G401.6 (cell line): Measurements from ENCODE around the gene SCARF2.
"Not testable (repeated sequence)": the region's sequence is repeated elsewhere in the genome, so short reads cannot be mapped to it uniquely, and the experiment has no call there.

Experiments
- FAIRE-seq: peaks from 2 replicates; lab custom pipeline; 2012; peaks lifted over from hg19 to GRCh38; lab: Jason Lieb, UNC

SCARF2 gene

GRCh38 chr22:20406686-20407408, 30.8 kb downstream of the SCARF2 start:
- FAIRE-seq = no peak

GRCh38 chr22:20405931-20406685, 31.5 kb downstream of the SCARF2 start:
- no peak for FAIRE-seq

GRCh38 chr22:20405291-20405930, 32.2 kb downstream of the SCARF2 start:
- FAIRE-seq = no peak

DNA sequence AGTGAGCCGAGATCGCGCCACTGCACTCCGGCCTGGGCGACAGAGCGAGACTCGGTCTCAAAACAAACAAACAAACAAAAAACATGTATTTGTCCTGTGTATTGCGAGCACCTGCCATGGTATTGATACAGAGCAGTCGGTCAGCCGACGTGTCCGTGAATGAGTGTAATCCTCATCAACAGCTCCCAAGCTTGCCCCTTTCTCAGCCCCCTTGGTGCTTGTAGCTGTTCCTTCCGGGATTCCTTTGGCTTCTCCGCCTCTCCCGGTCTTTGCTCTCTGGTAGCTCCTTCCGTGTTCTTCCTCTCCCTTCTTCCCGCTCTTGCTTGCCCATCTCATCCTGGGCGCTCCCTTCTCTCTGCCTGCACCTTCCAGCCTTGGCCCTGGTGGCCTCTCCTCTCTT, 32.7 kb downstream of the SCARF2 start:
- no peak for FAIRE-seq

GRCh38 chr22:20403779-20404140, 33.9 kb downstream of the SCARF2 start:
- FAIRE-seq = no peak

DNA sequence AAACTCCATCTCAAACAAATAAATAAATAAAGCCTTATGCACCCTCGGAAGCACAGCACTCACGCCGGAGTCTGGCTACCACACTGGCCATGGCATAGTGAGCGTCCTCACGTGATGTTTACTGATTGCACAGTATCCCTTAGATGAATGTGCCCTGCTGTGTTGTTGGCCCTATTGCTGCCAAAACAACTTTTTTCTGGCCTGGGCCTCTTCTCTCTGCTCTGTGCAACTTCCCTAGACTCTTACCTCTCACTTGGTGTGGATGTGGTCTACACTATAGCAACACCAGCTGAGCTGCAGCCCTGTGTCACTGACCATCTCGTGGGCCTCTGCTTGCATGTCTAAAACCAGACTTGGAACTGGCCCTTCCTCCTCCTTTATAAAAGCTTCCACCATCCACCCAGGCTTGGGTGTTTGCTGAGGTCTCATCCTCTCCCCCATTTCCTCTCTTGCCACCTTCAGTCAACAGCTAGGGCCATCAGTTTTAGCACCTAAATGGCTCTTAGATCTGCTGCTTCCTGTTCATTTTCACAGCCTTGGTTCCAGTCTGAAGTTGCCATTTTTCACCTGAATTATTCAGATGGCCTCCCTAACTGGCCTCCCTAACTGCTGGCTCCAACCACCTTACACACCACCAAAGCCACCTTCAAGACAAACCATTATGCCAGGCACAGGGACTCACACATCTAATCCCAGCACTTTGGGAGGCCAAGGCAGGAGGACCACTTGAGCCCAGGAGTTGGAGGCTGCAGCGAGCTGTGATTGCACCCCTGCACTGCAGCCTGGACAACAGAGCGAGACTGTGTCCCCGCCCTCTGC, 34.5 kb downstream of the SCARF2 start:
- FAIRE-seq = no peak

DNA sequence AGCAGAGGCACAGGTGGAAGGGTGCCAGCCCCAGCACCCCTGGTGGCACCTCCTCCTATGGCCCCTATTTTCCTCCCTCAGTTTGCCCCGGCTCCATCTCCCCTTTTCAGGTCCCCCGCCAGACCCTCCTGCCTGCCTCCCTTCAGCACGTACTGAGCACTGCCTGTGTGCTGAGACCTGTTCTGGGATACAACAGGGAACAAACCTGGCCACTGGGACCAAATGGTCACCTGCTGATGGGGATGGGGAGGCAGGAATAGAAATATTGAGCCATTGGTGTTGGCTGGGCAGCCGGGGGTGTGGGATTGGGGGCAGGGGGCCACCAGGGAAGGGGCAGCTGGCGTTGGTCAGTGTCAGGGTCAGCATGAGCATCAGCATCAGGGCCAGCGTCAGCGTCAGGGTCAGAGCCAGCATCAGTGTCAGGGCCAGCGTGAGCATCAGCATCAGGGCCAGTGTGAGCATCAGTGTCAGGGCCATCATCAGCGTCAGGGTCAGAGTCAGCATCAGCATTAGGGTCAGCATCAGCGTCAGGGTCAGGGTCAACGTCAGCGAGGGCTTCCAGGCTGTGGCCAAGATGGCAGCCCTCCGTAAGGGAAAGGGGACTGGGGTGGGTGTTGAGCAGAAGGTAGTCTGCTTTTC, 36.1 kb downstream of the SCARF2 start:
- FAIRE-seq = no peak

- FAIRE-seq = no peak
Measured at GRCh38 chr22:20400606-20401375, 36.8 kb downstream of the SCARF2 start.

- no peak for FAIRE-seq
Measured at GRCh38 chr22:20399866-20400605, 37.6 kb downstream of the SCARF2 start.

DNA sequence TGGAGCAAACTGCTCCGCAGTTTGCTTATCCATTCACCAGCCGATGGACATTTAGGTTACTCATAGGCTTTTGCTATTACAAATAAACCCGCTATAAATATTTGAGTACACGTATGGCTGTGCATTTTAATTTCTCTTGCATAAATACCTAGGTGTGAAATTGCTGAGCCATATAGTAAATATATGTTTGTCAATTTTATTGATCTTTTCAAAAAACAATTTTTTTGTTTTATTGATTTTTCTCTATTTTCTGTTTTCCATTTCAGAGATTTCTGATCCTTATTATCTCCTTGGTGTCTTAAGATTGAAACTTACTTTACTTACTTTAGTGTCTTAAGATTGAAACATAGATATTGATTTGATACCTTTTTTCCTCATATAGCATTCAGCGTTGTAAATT, 39.2 kb downstream of the SCARF2 start:
- no peak for FAIRE-seq

- no peak for FAIRE-seq
Measured at GRCh38 chr22:20397498-20397897, 40.1 kb downstream of the SCARF2 start.

DNA sequence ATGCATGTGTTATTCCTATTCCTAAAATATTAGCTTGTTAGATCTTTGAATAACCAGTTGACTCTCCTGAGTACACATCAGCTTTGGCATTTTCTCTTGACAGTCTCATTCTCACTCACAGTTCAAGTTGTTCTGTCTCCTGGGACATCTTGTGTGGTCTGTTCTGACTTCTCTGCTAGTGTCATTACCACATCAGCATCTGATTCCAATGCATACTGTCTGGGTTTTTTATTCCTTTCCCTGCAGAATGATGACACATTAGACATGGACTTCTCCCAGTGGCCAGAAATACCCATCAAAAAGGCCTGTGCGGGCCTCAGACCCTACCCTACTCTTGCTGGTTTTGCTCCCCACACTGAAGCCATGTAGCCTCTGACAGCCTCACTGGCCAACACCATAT, 41.0 kb downstream of the SCARF2 start:
- no peak for FAIRE-seq

DNA sequence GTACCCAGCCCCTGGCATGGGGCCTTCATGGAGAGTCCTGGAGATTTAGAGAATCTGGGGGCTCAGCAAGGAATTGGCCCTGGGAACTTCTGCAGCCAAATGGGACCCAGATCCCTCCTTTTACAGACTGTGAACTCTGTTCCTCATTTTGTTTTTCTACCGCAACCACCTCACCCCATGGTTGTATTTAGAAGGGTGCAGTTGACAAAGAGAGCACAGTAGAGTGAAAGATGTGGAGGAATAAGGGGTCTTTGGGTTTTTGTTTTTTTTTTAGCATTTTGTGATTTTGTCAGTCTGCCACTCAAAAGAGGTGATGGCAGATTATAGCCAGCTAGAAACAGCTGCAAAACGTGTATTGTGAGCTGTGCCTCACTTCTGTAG, 41.7 kb downstream of the SCARF2 start:
- FAIRE-seq = no peak

GRCh38 chr22:20395181-20395906, 42.3 kb downstream of the SCARF2 start:
- no peak for FAIRE-seq

DNA sequence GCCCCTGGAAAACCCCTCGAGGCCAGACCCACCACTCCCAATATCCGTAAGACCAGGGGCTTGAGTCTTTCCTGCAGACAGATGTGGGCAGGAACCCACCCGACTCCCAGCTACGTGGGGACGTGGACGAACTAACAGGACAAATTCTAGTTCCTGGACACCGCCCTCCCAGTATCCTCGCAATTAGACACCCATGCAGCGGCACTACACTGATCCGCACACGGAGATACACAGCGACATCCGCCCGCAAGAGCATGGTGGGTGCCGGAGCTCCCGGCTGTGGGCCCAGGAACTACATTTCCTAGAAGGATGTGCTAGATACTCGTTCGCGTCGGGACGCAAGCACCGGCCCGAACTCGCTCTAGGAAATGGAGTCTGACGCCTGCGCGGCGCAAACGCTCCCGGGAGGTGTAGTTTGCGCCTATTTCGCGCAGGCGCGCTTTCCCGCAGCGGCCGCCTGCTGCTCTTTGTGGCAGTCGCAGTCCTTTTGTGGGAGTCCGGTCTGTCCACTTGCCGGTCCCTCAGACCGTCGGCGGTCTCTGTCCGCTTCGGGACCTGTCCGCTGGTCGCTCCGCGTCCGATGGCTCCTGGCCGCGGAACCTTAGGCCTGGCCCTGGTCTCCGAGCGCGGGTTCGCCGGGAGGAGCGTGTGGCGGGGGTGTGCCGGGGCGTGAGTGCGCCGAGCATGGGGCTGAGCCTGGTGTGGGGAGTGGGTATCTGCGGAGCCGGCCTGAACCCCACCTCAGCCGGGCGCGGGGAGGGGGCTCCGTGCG, 43.7 kb downstream of the SCARF2 start, which contains the start of gene ZNF74:
ZNF74 (plus strand) TSS at position 447 of the 772 bp plus-strand sequence. CDS start 478 bp downstream, outside the sequence.
- FAIRE-seq = peak; percentile 62

DNA sequence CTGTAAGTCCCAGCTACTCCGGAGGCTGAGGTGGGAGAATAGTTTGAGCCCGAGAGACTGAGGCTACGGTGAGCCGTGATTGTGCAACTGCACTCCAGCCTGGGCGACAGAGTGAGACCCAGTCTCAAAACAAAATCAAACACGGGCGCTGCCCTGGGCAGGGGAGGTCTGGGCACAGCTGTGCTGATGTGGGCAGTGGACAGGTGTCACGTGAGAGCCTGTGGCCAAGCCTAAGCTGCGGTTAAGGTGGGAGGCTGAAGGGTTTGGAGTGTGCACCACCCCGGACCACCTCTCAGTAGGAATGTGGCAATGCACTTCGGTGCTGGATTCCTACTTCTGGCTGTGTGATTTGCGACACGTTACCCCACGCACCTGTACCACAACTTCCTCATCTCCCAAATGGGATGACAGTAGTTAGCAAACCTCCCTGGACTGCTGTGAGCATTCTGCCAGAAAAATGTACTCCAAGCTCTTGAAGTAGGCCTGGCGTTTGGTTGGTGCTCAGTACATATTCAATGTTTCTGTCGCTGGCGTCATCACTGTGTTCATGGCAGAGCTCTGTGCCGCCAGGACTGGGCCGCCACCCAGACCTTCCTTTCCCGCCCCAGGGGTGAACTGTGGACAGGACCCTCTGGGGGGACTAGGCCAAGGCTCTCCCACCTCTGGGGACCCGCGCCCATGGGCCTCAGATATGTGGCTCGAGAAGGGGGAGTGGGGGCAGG, 44.5 kb downstream of the SCARF2 start:
- FAIRE-seq = no peak

- not testable (repeated sequence) for FAIRE-seq
Measured at GRCh38 chr22:20392365-20392881, 45.2 kb downstream of the SCARF2 start.

- no peak for FAIRE-seq
Measured at GRCh38 chr22:20391222-20391621, 46.4 kb downstream of the SCARF2 start.
